Activated CD4-positive, alpha-beta T cell treated with anti-CD3 and anti-CD28 coated beads for 24 hours (primary cell): ENCODE measurements around the gene USP10.

ENCODE experiments used
- DNase-seq, 2 donors: peaks; one replicate each; pipeline ENCODE4 v3.0.0-alpha.2; 2020; ENCODE audit warnings: low read depth in 2 of 2

The USP10 gene

DNA sequence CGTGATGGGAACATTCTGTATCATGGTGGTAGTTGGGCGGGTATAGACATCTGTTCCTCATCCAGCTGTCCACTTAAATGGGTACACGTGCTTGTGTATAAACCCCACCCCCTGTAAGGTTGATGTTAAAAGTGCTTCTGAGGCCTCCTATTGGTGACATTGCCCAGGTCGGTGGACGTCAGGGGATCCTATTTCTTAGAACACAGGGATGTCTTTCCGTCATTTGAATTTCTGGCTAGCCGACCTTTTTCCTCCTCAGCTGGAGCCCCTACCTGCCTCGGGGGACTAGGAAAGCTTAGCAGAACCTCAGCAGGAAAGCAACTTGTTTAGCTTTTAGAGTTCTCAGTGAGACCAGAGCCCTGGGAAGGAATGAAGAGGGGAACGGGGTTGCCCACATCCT lies 103.3 kb downstream of the USP10 start:
- DNase-seq = no peak

DNA sequence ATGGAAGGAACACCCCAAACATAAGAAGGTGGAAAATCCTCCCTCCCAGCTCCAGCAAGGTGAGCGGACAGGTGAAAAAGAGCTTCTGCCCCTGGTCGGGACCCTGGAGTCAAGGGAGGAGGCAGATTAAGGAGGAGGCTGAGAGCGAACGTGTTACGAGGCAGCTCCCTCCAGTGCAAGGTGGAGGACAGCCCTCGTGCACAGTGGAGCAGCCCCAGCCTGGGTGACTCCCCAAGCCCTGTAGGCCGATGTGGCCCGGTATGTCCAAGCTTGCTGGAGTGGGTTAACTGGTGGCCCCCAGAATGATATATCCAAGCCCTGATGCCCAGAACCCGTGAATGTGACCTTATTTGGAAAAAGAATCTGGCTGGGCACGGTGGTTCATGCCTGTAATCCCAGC lies 104.5 kb downstream of the USP10 start:
- DNase-seq = no peak

DNA sequence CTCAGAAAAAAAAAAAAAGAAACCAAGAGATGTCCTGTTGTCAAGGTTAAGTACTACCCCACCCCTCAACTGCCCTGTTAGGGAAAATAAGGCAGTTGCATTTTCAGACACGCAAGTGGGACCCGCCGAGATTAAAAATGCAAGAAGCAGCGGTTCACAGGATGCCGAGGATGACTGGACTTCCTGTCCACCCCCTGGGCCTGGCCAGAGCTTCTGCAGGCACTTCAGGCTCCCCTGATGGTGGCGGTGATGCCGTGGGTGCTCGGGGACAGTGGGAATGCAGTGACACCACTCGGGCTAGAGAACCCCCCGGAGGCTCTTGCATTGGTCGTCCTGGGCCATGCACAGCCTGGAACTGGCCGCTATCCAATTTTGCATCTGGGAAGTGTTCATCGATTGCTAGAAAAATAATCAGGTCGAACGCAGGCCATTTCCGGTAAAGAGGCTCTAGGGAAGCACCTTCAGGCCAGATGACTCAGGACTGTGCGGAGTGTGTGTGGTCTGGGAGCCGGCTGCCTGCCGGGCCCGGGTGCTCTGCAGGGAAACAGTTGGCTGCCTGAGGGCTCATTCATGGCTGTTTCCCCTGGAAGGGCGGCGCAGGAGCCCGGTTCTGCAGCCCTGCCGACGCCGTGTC lies 106.6 kb downstream of the USP10 start:
- no peak for DNase-seq

DNA sequence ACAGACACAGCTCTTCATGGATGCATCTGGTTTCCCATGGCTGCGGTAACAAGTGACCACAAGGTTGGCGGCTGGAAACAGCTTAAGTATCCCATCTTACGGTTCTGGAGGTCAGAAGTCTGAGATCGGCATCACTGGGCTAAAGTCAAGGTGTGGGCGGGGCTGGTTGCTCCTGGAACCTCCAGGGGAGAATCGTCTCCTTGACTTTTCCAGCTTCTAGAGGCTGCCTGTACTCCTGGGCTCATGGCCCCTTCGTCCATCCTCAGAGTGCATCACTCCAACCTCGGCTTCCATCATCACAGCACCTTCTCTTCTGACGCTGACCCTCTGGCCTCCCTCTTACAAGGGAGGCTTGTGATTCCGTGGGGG lies 107.1 kb downstream of the USP10 start:
- no peak for DNase-seq

DNA sequence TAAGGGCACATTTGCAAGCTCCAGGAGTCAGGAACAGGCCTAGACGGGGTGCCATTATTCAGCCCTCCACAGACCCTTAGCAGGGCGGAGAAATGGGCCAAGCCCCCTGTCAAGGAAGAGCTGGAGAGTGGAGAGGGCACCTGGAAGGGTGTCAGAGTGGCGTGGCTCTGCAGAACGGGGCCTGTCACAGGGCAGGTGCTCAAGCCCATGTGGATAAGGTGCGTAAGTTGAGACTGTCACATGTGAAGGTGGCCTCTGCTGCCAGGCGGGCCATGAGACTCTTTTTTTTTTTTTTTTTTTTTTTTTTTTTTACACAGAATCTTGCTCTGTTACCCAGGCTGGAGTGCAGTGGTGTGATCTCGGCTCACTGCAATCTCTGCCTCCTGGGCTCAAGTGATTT lies 108.0 kb downstream of the USP10 start:
- no peak for DNase-seq

DNA sequence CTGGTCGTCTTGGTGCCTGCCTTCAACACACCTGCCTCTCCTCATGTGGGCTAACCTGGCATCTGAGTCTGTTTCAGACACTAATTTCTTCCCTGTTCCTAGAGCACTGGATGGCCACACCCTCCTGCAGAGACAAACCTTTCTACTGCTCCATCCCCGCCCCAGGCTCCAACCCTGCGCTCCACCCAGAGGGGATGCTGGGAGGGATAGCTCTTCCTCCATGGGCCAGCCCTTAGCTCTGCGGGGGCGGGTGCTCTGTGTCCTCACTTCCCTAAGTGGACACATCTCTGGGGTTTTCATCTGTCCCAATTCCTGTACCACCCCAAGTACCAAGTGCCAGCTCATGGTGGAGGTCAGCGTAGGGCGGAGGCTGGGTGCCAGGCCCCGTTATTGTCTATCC lies 109.0 kb downstream of the USP10 start:
- no peak for DNase-seq

DNA sequence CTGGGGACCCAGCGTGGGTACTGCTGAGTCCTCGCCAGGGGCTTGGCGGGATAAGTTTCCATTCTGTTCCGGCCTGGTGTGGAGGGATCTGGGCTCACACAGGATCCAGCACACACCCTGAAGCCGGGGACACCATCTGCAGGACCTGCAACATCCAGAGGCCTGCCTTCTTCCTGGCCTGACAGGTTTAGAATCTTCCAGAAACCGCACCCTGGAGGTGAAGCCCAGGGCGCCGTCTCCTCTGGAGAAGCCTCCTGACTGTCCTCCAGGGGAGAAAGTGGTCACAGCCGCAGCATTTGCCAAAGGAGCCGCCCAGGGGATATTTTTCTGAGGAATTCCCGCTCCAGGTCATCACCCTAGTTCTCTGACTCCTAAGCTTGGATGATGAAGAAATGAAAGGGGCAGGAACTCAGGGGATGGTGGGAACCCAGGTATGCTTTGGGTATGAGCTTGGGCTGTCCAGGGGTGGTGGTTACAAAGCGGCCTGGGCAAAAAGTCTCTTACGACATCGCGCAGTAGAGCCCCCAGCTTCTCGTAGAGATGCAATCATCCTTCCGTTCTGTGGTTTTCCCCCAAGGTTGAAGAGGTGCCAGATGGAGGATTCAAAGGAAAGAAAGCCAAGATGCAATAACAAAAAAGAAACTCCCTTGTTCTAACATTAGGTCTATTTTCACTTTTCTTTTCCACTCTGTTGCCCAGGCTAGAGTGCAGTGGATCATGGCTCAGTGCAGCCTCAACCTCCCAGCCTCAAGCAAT lies 110.9 kb downstream of the USP10 start:
- DNase-seq = no peak

DNA sequence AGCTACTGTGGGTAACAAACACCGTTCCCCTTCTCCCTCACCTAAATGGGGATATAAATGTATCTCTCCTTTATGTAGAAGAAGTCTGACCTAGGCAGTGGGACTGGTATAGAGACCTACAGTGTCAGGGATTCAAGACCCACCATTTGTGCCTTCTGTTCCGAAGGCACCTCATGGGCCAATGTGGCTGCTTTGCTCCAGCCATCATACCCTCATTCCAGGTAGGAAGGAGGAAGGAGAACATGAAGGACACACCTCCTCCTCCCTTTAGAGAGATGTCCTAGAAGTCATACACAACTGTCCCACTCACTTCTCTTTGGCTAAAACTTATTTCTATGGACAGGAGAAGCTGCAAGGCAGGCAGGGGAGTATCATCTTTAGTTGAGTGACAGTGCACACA lies 111.7 kb downstream of the USP10 start:
- no peak for DNase-seq

DNA sequence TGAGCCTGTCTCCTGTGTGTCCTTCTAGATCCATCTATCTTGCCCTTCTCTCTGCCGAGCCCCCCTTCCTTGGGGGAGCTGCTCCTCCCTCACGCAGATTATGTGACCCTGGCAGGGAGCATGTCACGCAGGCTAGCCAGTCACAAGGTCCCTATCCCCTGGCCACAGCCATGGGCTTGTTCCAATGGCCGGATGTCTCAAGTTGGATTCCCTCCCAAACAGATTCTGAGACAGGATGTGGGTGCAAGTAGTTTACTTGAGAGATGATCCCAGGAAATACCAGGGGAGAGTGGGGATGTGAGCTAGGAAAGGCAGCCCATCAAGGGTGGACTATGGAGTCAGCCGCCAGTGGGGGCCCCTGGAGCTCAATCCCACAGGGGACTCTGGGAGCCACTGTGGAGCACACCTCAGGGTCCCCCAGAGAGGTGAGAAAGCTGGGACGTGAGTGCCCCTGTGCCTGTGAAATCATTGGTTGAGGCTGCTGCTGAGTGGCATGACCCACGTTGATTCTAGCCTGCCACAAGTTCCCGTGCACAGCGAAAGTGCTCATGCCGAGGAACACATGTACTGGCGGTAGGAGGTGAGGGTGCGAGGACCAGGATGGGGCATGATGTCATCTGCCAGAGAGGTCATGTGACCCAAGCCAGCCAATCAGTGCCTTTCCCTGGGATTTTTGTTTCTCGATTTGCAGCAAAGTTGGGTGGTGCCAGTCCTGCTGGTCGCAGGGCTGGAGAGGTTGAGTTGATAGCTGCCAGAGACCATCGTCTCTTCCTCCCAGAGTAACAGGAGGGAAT lies 113.5 kb downstream of the USP10 start:
- DNase-seq = no peak

DNA sequence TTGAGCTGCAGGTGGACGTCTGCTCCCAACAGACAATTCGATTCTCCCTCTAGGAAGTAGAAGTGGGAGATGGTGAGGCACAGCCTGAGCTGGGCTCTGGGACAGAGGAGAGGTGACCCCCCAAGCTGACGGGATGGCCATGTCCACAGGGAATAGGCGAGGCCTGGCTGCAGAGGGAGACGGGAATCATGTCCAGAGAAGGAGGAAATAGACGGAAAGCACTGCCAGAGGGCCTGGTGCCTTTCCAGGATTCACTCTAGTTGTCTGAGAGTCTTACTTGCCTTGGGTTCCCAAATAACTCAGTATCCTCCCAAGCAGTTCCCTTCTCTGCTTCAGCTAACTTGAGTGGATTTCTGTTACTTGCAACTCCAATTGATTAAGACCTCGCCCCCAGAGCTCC lies 115.7 kb downstream of the USP10 start:
- no peak for DNase-seq

DNA sequence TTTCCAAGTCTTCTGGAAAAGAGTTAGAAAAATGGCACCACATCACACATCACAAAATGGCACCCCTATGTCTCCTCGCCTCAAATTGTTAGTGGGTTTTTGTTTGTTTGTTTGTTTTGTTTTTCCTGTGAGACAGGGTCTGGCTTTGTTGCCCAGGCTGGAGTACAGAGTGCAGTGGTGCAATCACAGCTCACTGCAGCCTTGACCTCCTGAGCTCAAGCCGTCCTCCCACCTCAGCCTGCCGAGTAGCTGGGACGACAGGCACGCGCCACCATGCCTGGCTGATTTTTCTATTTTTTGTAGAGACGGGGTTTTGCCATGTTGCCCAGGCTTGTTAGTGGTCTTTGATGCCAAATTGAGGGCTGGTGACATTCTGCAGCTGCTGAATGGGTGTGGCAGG lies 116.2 kb downstream of the USP10 start:
- no peak for DNase-seq

DNA sequence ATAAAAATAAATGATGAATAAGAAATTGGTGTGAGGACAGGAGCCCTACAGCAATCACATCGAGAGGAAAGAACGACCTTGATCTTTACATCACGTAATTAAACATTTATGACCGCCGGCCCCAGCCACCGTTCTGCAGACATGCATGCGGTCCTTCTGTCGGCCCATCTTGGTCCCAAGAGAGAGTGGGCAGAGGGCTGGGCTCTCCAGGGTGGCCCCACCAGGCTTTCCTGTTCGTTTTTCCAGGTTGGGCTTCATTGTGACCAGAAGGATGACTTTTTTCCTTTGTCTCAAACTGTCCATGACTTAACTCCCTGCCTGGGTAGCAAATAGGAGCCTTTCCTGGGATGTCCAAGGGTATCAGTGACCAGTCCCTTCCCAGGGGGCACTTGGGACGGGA lies 116.7 kb downstream of the USP10 start:
- no peak for DNase-seq

DNA sequence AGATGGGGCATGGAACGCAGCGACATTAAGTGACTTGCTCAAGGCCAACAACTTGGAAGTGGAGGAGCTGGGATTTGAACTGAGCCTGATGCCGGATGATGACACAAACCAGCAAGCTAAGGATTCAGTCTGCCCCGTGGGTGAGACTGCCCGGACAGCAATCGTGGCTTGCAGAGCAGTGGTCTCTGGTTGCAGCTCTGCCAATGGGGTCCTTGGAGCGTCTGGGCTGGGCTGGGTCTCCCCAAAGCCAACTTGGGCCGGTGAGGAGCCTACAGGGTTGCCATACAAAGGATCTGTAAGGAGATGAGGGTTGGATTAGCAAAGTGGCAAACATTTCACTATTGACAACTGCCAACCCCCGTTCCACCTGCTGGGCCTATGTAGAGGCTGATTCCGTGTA lies 117.4 kb downstream of the USP10 start:
- no peak for DNase-seq

DNA sequence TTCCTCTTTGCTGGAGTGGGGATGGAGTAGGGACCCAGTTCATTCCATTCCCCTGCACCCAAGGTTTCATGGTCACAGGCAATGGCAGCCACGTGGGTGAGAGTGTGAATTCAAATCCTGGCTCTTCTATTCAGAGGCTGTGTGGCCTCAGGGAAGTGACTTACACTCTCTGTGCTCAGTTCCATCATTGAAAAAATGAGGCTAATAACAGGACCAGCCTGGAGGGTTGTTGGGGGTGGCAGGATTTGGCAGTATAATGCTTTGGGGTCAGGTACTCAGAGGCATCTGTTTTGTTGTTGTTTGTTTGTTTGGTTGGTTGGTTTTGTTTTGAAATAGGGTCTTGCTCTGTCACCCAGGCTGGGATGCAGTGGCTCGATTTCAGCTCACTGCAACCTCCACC lies 117.8 kb downstream of the USP10 start:
- DNase-seq = no peak

DNA sequence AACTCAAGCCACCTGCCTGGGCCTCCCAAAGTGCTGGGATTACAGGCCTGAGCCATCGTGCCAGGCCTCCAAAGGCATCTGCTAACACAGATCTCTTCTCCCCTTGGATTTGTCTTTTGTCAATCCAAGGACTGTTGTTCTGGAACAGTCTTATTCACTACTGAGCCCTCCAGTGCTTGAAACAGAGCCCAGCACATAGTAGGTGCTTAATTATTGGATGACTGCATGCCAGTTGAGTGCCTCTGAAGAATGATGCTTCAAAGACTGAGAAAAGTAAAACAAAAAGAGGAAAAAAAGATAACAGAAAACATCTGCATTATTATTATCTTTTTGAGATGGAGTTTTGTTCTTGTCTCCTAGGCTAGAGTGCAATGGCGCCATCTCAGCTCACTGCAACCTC lies 118.3 kb downstream of the USP10 start:
- no peak for DNase-seq

DNA sequence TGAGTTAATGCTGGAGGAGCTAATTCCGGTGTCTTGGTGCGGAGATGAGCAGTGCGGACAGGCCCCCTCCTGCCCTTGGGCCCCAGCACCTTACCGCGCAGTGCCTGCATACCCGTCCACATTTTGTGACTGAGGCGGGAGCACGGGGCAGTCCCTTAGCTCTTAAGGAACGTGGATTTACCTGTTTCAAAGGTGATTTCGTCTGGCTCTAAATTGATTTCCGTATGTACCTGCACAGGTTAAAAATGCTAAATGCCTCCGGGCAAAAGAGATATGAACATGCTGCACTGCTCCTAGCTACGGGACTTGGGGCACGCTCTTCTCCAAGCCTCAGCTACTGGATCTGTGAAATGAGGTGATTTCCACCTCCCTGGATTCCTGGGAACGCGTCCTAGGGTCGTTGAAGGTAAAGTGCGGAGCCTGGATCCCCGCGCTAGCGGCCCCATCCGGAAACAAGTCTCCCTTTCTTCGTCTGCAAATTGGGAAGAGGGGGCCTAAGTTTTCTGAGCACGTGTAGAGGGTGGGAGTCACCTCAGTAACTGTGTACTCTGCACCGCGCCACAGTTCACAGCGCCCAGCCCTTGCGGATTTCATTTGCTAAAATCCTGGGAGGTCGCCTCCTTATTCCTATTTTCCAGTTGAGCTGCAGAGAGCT lies 119.3 kb downstream of the USP10 start:
- DNase-seq = no peak

DNA sequence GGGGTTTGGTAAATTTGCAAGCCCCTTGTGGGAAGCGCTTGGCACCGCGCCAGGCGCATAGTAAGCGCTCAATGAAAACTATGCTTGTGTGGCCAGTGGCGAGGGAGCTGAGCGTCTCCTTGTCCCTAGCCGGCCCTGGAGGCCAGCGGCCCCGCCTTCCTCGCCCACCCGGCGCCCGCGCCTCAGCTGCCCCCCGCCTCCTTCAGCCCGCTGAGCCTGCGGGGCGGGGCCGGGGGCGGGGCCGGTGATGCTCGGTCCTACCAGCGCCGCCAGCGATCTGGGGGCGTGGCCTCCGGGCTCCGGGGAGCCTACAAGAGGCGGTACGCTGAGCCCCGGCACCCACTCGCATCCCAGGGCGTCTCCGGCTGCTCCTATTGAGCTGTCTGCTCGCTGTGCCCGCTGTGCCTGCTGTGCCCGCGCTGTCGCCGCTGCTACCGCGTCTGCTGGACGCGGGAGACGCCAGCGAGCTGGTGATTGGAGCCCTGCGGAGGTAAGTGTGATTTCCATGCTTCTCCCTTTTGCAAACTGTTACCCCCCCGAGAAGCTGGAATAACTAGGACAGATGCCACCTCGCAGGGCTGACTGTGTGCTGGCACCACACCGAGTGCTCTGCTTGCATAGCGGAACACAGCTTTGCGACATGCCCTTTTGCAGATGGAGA lies 120.0 kb downstream of the USP10 start, which contains the start of gene CRISPLD2:
TSS of gene CRISPLD2 (plus strand) at position 342 of the 661 bp plus-strand sequence. CDS start 18,511 bp downstream, outside the sequence.
- DNase-seq = peak; percentile 82 to 90

DNA sequence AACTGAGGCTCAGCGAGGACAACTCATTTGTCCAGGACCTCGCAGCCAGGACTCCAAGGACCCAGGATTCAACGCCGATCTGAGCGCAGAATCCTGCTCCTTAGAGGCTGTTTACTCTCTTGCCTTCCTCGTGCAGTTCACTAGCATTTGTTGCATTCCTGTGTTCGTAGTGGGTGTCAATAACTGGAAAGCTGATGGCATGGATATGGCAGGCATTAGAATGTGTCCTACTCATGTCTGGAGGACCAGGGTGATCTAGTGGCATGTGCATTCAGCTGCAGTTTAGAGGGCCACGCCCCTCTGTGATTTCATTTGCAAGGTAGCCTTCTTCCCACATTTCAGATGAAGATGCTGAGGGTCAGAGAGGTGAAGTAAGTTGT lies 120.5 kb downstream of the USP10 start:
- DNase-seq = no peak

DNA sequence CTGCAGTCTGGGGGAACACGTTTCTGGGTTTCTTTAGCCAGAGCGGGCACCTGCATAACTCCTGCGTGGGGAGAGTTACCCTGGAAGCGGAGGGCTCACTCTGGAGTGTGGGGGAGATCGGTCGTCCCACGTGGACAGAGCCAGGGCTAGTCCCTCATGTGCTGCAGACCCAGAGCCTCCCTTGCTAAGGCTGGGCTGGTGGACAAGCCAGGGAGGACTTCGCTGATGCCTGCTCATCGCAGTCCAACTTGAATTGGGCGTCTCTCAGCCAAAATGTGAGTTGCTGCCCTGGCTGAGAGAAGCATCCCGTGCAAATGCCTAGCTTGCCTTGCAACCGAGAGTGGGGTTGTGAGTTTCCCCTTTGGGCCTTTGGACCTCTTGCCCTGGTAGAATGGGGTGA lies 121.0 kb downstream of the USP10 start:
- DNase-seq = no peak

DNA sequence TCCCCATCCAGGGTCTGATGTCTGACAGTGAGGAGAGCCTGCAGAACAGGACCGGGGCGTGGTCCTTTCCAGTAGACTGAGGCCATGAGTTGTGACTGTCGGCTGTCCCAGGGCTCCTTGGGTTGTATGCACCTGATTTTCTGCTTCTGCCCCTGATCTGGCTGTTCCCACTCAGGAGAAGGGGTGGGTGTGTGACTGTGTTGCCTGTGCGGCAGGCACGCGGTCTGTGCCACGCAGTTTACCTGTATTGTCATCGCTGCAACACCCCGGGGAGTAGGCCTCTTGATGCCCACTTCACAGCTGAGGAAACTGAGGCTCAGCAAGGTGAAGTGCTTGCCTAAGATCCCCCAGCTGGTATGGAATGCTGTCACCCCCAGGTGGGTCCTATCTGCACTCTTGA lies 121.4 kb downstream of the USP10 start:
- DNase-seq = no peak

DNA sequence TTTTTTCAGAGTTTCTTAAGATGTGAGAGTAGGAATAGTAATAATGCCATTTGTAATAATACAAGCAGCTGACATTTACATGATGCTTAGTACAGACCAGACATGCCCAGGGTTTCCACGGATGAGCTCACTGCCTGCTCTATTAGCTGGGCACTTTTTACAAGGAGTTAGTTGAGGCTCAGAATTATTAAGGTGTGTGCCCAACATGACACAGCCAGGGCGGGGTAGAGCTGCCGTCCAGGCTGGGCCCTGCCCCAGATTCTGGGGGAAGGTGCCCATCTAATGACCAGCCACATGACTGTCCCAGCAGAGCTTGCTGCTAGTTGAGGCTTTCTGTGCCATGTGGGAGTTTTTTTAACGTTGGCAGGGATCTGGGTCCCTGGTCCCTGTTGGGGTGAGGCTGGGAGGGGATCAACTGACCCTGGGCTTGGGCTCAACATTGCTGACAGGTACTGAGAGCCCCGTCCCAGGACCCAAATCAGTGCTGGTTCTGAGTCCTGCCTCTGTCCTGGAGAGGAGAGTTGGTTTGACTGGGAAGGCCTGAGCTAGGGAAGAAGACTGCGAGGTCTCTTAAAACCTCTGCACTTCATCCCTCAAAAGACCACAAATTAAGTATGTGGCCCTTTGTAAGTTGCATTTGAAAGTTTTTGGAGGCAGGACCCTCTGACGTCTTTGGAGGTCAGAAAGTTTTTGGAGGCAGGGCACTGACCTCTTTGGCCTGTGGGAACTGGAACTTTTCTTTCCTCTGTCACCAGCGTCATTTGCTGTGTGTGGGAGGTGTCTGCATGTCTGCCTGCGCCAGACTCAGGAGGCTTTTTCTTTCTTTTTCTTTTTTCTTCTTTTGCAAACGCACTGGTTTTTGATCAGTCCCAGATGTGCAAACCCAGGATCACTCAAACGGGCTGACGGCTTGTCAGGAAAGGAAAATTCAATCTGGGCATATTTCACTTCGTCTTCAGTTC lies 122.2 kb downstream of the USP10 start:
- no peak for DNase-seq
